A549 (cell line): ENCODE measurements around the gene XPO4. TPM values are rescaled to one million over a fixed set of nuclear protein-coding genes. Genes with fewer than 3 reads are reported as not detected.
"Not testable (repeated sequence)": the region's sequence is repeated elsewhere in the genome, so short reads cannot be mapped to it uniquely, and the experiment has no call there.

Source experiments
- ATAC-seq, 2 experiments: fragments of 200-7000 bp in 1 of 2; fragments of >200 bp in 1 of 2; cut with Nextera tagmentation in 1 of 2; cut with Tn5 transposase in 1 of 2; 3 replicates each; pipeline versions ENCODE4 v1.8.0 to v1.9.1; 2018 to 2020; ENCODE audit warnings: mild to moderate bottlenecking in 1 of 2, moderate library complexity in 1 of 2
- CTCF ChIA-PET: fragments of 300-600 bp; sonication (Branson Sonifier 250); formaldehyde crosslinking; extraction: SDS; loops from one replicate; lab custom pipeline; 2021; ENCODE audit warnings: antibody characterized with exemption, inconsistent platforms; lab: Yijun Ruan, JAX
- POLR2A ChIA-PET: fragments of 350-600 bp; formaldehyde crosslinking; extraction: SDS; loops from one replicate; lab custom pipeline; 2021; ENCODE audit warnings: antibody characterized with exemption, inconsistent platforms; lab: Yijun Ruan, JAX
- DNase-seq, 2 experiments: peaks; one replicate each; pipeline versions ENCODE4 v3.0.0 to v3.0.0-alpha.2; 2011 to 2016; ENCODE audit warnings: low read depth in 1 of 2, low spot score in 1 of 2
- FAIRE-seq: peaks from 2 replicates; lab custom pipeline; 2011; peaks lifted over from hg19 to GRCh38; lab: Jason Lieb, UNC
- H3K27ac ChIP-seq, 2 experiments: fragments of >200 bp; sonication (Bioruptor Twin); formaldehyde crosslinking; 3 replicates each; pipeline ENCODE4 v1.5.1; 2016 to 2017
- H3K4me1 ChIP-seq: fragments of >200 bp; sonication (Bioruptor Twin); formaldehyde crosslinking; 3 replicates; pipeline ENCODE4 v1.6.1; 2016
- H3K4me2 ChIP-seq: fragments of >200 bp; sonication (Bioruptor Twin); formaldehyde crosslinking; 3 replicates; pipeline ENCODE4 v1.6.1; 2016
- H3K4me3 ChIP-seq: fragments of >200 bp; sonication (Bioruptor Twin); formaldehyde crosslinking; 3 replicates; pipeline ENCODE4 v1.5.1; 2016
- H3K9me3 ChIP-seq: fragments of >200 bp; sonication (Bioruptor Twin); formaldehyde crosslinking; 3 replicates; pipeline ENCODE4 v1.6.1; 2016
- CEBPB ChIP-seq, 2 experiments: fragments of >200 bp in 1 of 2; sonication (Bioruptor Twin) in 1 of 2; formaldehyde crosslinking in 1 of 2; IDR thresholded peaks; 2 replicates each; pipeline ENCODE4 v1.6.1; 2012 to 2016
- CHD4 ChIP-seq: fragments of 200-600 bp; sonication (generic); IDR thresholded peaks from 2 replicates; pipeline ENCODE4 v1.6.1; 2016; ENCODE audit warnings: antibody characterized with exemption, mild to moderate bottlenecking, borderline replicate concordance
- EP300 ChIP-seq, 2 experiments: fragments of >200 bp; sonication (Bioruptor Twin); formaldehyde crosslinking; IDR thresholded peaks; 2 replicates in 1 of 2; 3 replicates in 1 of 2; pipeline ENCODE4 v1.6.1; 2016 to 2017
- HEYL ChIP-seq: fragments of 250-450 bp; sonication (Bioruptor Pico); IDR thresholded peaks from 2 replicates; pipeline ENCODE4 v1.8.0; 2021; ENCODE audit warnings: mild to moderate bottlenecking, moderate library complexity
- JUNB ChIP-seq: fragments of >200 bp; sonication (Bioruptor Twin); formaldehyde crosslinking; IDR thresholded peaks from 2 replicates; pipeline ENCODE4 v1.6.1; 2016
- KDM5A ChIP-seq: fragments of 200-600 bp; sonication (generic); IDR thresholded peaks from 2 replicates; pipeline ENCODE4 v1.6.1; 2016; ENCODE audit warnings: antibody characterized with exemption, mild to moderate bottlenecking
- NFE2L2 ChIP-seq: fragments of 150-350 bp; conservative IDR thresholded peaks from 2 replicates; pipeline ENCODE4 v1.6.1; 2014; ENCODE audit warnings: low read length
- RAD21 ChIP-seq, 2 experiments: fragments of >200 bp in 1 of 2; sonication (Bioruptor Twin) in 1 of 2; formaldehyde crosslinking in 1 of 2; IDR thresholded peaks in 1 of 2; conservative IDR thresholded peaks in 1 of 2; 2 replicates in 1 of 2; 3 replicates in 1 of 2; pipeline ENCODE4 v1.6.1; 2012 to 2018; ENCODE audit warnings: inconsistent platforms in 1 of 2
- RARB ChIP-seq: fragments of 250-450 bp; sonication (Bioruptor Pico); IDR thresholded peaks from 2 replicates; pipeline ENCODE4 v1.8.0; 2021; ENCODE audit warnings: mild to moderate bottlenecking, moderate library complexity
- RCOR1 ChIP-seq: fragments of 150-350 bp; IDR thresholded peaks from 2 replicates; pipeline ENCODE4 v1.6.1; 2014; ENCODE audit warnings: antibody characterized with exemption, low read length, low read depth
- SMC3 ChIP-seq: fragments of >200 bp; sonication (Bioruptor Twin); formaldehyde crosslinking; IDR thresholded peaks from 3 replicates; pipeline ENCODE4 v1.6.1; 2018; ENCODE audit warnings: inconsistent platforms
- SREBF2 ChIP-seq: fragments of 450-650 bp; IDR thresholded peaks from 2 replicates; pipeline ENCODE4 v1.6.1; 2014; ENCODE audit warnings: mild to moderate bottlenecking, moderate library complexity
- TFCP2L1 ChIP-seq: fragments of 250-450 bp; sonication (Bioruptor Pico); IDR thresholded peaks from 2 replicates; pipeline ENCODE4 v1.5.0; 2021; ENCODE audit warnings: mild to moderate bottlenecking
- TP53 ChIP-seq: fragments of 250-450 bp; sonication (Bioruptor Pico); IDR thresholded peaks from 2 replicates; pipeline ENCODE4 v1.5.0; 2021; ENCODE audit warnings: mild to moderate bottlenecking, moderate library complexity
- ZC3H11A ChIP-seq: fragments of 450-650 bp; IDR thresholded peaks from 2 replicates; pipeline ENCODE4 v1.6.1; 2014; ENCODE audit warnings: antibody characterized with exemption, mild to moderate bottlenecking
- WGBS: methylation state at CpG from one replicate; pipeline ENCODE4 v1.1.6; 2017; ENCODE audit errors: missing lambda C conversion rate; 5-methylcytosine and 5-hydroxymethylcytosine counted together
- polyA plus RNA-seq, 4 experiments: library from polyadenylated mRNA; depleted of rRNA in 3 of 4; stranded (reverse); fragments of >200 nt; fragmentation: RNase III in 1 of 4; extraction: RNeasy Plus Mini Kit Qiagen cat#74134 plus additional on column Dnase treatment in 1 of 4; gene quantifications; 2 replicates in 3 of 4; 3 replicates in 1 of 4; pipeline ENCODE4 v1.2.3, GENCODE V29; 2011 to 2017
- TF ChIP-seq, protein P1 (sequence below): fragments of 250-450 bp; sonication (Bioruptor Pico); IDR thresholded peaks from 2 replicates; pipeline ENCODE4 v1.5.0; 2021; ENCODE audit warnings: mild to moderate bottlenecking, moderate library complexity, borderline replicate concordance
- TF ChIP-seq, protein P2 (sequence below): fragments of 200-600 bp; sonication (generic); IDR thresholded peaks from 2 replicates; pipeline ENCODE4 v1.6.1; 2016; ENCODE audit warnings: antibody characterized with exemption, mild to moderate bottlenecking, moderate library complexity
- TF ChIP-seq, protein P3 (sequence below): IDR thresholded peaks from 2 replicates; pipeline ENCODE4 v1.6.1; 2012
- TF ChIP-seq, protein P4 (sequence below): IDR thresholded peaks from 2 replicates; pipeline ENCODE4 v1.6.1; 2012
- TF ChIP-seq, protein P5 (sequence below): fragments of >200 bp; sonication (Bioruptor Twin); formaldehyde crosslinking; IDR thresholded peaks from 3 replicates; pipeline ENCODE4 v1.5.1; 2016

The XPO4 gene
- polyA plus RNA-seq, 2 of the 4 experiments (the other 2 are of a cell fraction): 7.3 to 16.6 TPM

DNA sequence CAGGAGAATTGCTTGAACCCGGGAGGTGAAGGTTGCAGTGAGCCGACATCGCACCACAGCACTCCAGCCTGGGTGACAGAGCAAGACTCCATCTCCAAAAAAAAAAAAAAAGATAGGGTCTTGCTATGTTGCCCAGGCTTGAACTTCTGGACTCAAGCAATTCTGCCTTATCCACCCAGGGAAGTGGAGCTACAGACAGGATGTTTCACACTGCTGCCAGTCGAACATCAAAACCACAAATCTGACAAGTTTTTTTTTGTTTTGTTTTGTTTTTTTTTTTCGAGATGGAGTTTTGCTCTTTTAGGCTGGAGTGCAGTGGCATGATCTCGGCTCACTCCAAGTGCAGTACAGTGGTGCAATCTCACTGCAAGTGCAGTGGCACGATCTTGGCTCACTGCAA lies 10.8 kb downstream of the XPO4 start (continued):
- TF ChIP-seq, protein P1, sequence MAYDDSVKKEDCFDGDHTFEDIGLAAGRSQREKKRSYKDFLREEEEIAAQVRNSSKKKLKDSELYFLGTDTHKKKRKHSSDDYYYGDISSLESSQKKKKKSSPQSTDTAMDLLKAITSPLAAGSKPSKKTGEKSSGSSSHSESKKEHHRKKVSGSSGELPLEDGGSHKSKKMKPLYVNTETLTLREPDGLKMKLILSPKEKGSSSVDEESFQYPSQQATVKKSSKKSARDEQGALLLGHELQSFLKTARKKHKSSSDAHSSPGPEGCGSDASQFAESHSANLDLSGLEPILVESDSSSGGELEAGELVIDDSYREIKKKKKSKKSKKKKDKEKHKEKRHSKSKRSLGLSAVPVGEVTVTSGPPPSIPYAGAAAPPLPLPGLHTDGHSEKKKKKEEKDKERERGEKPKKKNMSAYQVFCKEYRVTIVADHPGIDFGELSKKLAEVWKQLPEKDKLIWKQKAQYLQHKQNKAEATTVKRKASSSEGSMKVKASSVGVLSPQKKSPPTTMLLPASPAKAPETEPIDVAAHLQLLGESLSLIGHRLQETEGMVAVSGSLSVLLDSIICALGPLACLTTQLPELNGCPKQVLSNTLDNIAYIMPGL: no peak
- TF ChIP-seq RCOR1 (no peak), CEBPB (IDR thresholded peaks at IDR 0.05) (no peak), RARB (CRISPR knock-in tag) (no peak), ZC3H11A (no peak)

DNA sequence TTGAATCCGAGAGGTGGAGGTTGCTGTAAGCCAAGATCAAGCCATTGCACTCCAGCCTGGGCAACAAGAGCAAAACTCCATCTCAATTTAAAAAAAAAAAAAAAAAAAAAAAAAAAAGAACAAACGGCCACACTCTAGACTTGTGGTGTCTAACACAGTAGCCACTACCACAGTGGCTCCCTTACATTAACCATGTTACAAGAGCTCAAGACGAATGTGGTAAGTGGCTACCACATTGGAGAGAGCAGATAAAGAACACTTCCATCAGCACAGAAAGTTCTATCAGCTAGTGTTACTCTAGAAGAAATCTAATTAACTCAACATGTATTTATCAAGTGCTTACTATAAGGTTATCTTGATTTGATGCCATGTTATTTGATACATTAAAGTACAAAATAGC lies 11.5 kb downstream of the XPO4 start:
- no peak for FAIRE-seq
- POLR2A ChIA-PET: no interaction called here
- WGBS: 86% methylated on average over 3 of the region's 3 CpGs

DNA sequence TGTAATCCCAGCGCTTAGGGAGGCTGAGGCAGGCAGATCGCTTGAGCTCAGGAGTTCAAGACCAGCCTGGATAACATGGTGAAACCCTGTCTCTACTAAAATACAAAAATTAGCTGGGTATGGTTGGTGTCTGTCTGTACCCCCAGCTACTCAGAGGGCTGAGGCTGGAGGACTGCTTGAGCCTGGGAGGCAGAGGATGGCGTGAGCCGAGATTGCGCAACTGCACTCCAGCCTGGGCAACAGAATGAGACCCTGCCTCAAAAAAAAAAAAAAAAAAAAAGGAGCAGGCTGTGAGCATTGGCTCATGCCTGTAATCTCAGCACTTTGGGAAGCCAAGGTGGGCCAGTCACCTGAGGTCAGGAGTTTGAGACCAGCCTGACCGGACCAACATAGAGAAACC lies 12.0 kb downstream of the XPO4 start:
- not testable (repeated sequence) for ATAC-seq
- peak; percentile 71 to 80; a peak in 3 of 4 replicates for TF ChIP-seq CEBPB (IDR thresholded peaks at IDR 0.05)
- TF ChIP-seq, all 56 proteins: peak for 1; not testable (repeated sequence) for 55
- H3K4me2 ChIP-seq, H3K9me3 ChIP-seq, CTCF ChIA-PET, POLR2A ChIA-PET, H3K4me3 ChIP-seq, H3K4me1 ChIP-seq, H3K27ac ChIP-seq, FAIRE-seq, DNase-seq: not testable (repeated sequence)
- 92% methylated on average over 6 of the region's 6 CpGs for WGBS

More for the DNA sequence above, 11.5 kb downstream of the XPO4 start:
- H3K27ac ChIP-seq: no peak overlapping the region
- no peak for DNase-seq
- H3K4me2 ChIP-seq: no peak overlapping the region
- CTCF ChIA-PET: no interaction called here
- TF ChIP-seq TP53 (CRISPR knock-in tag): no peak
- no peak for TF ChIP-seq SREBF2
- TF ChIP-seq NFE2L2: no peak
- no peak for TF ChIP-seq RAD21 (conservative IDR thresholded peaks at IDR 0.05 in 1 of 2, IDR thresholded peaks at IDR 0.05 in 1 of 2)
- TF ChIP-seq KDM5A: no peak
- TF ChIP-seq CHD4: no peak
- no peak for TF ChIP-seq SMC3
- TF ChIP-seq, protein P2, sequence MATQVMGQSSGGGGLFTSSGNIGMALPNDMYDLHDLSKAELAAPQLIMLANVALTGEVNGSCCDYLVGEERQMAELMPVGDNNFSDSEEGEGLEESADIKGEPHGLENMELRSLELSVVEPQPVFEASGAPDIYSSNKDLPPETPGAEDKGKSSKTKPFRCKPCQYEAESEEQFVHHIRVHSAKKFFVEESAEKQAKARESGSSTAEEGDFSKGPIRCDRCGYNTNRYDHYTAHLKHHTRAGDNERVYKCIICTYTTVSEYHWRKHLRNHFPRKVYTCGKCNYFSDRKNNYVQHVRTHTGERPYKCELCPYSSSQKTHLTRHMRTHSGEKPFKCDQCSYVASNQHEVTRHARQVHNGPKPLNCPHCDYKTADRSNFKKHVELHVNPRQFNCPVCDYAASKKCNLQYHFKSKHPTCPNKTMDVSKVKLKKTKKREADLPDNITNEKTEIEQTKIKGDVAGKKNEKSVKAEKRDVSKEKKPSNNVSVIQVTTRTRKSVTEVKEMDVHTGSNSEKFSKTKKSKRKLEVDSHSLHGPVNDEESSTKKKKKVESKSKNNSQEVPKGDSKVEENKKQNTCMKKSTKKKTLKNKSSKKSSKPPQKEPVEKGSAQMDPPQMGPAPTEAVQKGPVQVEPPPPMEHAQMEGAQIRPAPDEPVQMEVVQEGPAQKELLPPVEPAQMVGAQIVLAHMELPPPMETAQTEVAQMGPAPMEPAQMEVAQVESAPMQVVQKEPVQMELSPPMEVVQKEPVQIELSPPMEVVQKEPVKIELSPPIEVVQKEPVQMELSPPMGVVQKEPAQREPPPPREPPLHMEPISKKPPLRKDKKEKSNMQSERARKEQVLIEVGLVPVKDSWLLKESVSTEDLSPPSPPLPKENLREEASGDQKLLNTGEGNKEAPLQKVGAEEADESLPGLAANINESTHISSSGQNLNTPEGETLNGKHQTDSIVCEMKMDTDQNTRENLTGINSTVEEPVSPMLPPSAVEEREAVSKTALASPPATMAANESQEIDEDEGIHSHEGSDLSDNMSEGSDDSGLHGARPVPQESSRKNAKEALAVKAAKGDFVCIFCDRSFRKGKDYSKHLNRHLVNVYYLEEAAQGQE: no peak
- no peak for TF ChIP-seq EP300 (IDR thresholded peaks at IDR 0.05)
- TF ChIP-seq JUNB: no peak
- TF ChIP-seq, protein P3, sequence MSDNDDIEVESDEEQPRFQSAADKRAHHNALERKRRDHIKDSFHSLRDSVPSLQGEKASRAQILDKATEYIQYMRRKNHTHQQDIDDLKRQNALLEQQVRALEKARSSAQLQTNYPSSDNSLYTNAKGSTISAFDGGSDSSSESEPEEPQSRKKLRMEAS: no peak
- TF ChIP-seq TFCP2L1 (CRISPR knock-in tag): no peak
- ATAC-seq: no peak
- no peaks in the 10 kb centered on the region for H3K4me1 ChIP-seq
- no peaks in the 10 kb centered on the region for H3K9me3 ChIP-seq
- no peak overlapping the region for H3K4me3 ChIP-seq

DNA sequence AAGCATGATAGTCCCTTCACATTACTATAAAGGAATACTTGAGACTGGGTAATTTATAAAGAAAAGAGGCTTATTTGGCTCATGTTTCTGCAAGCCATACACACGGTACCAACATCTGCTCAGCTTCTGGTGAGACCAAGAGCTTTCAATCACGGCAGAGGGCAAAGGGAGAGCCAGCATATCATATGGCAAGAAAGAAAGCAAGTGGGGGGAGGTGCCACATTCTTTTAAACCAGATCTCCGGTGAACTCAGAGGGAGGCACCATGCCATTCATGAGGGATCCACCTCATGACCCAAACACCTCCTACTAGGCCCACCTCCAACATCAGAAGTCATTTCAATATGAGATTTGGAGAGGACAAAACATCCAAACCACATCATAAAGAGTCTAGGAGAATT lies 20.3 kb downstream of the XPO4 start:
- WGBS: 79% methylated on average over 3 of the region's 3 CpGs
- ATAC-seq (no peak), DNase-seq (no peak), FAIRE-seq (no peak)
- Histone ChIP-seq H3K27ac (no peak overlapping the region), H3K9me3 (no peaks in the 10 kb centered on the region; the same call in 2 of the 3 replicates), H3K4me3 (no peak overlapping the region), H3K4me1 (no peaks in the 10 kb centered on the region), H3K4me2 (no peak overlapping the region)
- CTCF ChIA-PET: interaction anchor here (0.5 kb wide), 1 partner anchor 1517 kb away, joined by 4 read pairs; no protein-coding TSS in a partner anchor
- POLR2A ChIA-PET: no interaction called here
- TF ChIP-seq, protein P4, sequence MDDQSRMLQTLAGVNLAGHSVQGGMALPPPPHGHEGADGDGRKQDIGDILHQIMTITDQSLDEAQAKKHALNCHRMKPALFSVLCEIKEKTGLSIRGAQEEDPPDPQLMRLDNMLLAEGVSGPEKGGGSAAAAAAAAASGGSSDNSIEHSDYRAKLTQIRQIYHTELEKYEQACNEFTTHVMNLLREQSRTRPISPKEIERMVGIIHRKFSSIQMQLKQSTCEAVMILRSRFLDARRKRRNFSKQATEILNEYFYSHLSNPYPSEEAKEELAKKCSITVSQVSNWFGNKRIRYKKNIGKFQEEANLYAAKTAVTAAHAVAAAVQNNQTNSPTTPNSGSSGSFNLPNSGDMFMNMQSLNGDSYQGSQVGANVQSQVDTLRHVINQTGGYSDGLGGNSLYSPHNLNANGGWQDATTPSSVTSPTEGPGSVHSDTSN: no peak
- TF ChIP-seq, protein P2: no peak
- TF ChIP-seq SMC3 (no peak), HEYL (CRISPR knock-in tag) (no peak), EP300 (IDR thresholded peaks at IDR 0.05) (no peak)
- TF ChIP-seq, protein P5, sequence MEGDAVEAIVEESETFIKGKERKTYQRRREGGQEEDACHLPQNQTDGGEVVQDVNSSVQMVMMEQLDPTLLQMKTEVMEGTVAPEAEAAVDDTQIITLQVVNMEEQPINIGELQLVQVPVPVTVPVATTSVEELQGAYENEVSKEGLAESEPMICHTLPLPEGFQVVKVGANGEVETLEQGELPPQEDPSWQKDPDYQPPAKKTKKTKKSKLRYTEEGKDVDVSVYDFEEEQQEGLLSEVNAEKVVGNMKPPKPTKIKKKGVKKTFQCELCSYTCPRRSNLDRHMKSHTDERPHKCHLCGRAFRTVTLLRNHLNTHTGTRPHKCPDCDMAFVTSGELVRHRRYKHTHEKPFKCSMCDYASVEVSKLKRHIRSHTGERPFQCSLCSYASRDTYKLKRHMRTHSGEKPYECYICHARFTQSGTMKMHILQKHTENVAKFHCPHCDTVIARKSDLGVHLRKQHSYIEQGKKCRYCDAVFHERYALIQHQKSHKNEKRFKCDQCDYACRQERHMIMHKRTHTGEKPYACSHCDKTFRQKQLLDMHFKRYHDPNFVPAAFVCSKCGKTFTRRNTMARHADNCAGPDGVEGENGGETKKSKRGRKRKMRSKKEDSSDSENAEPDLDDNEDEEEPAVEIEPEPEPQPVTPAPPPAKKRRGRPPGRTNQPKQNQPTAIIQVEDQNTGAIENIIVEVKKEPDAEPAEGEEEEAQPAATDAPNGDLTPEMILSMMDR: no peak
